ENCODE data around the gene FAM47E. TPM values are rescaled to one million over a fixed set of nuclear protein-coding genes. Genes with fewer than 3 reads are reported as not detected.

FAM47E gene
- total and polyA plus RNA-seq, 2 of the 8 experiments (the other 6 are each of a cell fraction or from before 2014, with no cell fraction given): 1.3 to 1.4 TPM

- TF ChIP-seq SAP30 (IDR thresholded peaks at IDR 0.05; ENCODE audit: insufficient read depth, insufficient replicate concordance, low read length): no peak
- TF ChIP-seq EZH2 (IDR thresholded peaks at IDR 0.05; ENCODE audit: low read depth, low read length, severe bottlenecking): no peak
- TF ChIP-seq NRF1 (IDR thresholded peaks at IDR 0.05; ENCODE audit: low read depth, low read length): no peak
- no peak for TF ChIP-seq SUZ12 (IDR thresholded peaks at IDR 0.05; ENCODE audit: low read length)
Measured at GRCh38 chr4:76256968-76257367, 5.4 kb downstream of the FAM47E start (continued).

Data from H1 (cell line).